Adrenal gland (tissue), 12 donors: ENCODE data around the gene GLP1R. TPM values are rescaled to one million over a fixed set of nuclear protein-coding genes. Genes with fewer than 3 reads are reported as not detected.

Experiments
- DNase-seq, 7 donors: peaks; one replicate each; pipeline ENCODE4 v3.0.0-alpha.2; 2019 to 2020
- H3K27ac ChIP-seq, 5 donors: fragments of 200-600 bp; sonication (generic) in 4 of 5; 1 replicate in 3 of 5; 2 replicates in 2 of 5; pipeline versions ENCODE4 v1.5.1 to v1.8.0; 2016 to 2020; ENCODE audit warnings: mild to moderate bottlenecking in 1 of 5
- H3K27me3 ChIP-seq: fragments of 200-600 bp; 2 replicates; pipeline ENCODE4 v1.8.0; 2021
- H3K36me3 ChIP-seq, 2 donors: fragments of 200-600 bp; replicated peaks in 1 of 2; 1 replicate in 1 of 2; 2 replicates in 1 of 2; pipeline versions ENCODE4 v1.5.1 to v1.8.0; 2018 to 2022
- H3K4me1 ChIP-seq, 2 donors: fragments of 200-600 bp; replicated peaks in 1 of 2; 1 replicate in 1 of 2; 2 replicates in 1 of 2; pipeline versions ENCODE4 v1.5.1 to v1.8.0; 2018 to 2021
- H3K4me3 ChIP-seq, 4 donors: fragments of 200-600 bp; sonication (generic) in 3 of 4; one replicate each; pipeline ENCODE4 v1.5.1; 2016 to 2018
- H3K9me3 ChIP-seq, 3 donors: fragments of 200-600 bp; sonication (generic) in 1 of 3; replicated peaks in 1 of 3; 1 replicate in 2 of 3; 2 replicates in 1 of 3; pipeline versions ENCODE4 v1.5.1 to v1.8.0; 2016 to 2021
- POLR2A ChIP-seq, 2 donors: fragments of 450-650 bp; IDR thresholded peaks; one replicate each; pipeline ENCODE4 v1.6.1; 2017; ENCODE audit warnings: antibody characterized with exemption in 2 of 2, mild to moderate bottlenecking in 2 of 2, moderate library complexity in 1 of 2
- WGBS, 4 donors: extraction: QIAGEN DNeasy Blood & Tissue Kit in 2 of 4; methylation state at CpG; one replicate each; pipeline versions ENCODE4 v1.1.5 to v1.1.7; 2013 to 2017; 5-methylcytosine and 5-hydroxymethylcytosine counted together
- intact Hi-C, 2 donors: fragments of 100-400 bp; cut with DNase I; formaldehyde crosslinking; loops; one replicate each; pipeline versions ENCODE4 v1.14.1 to v1.15.0; 2022 to 2023
- polyA plus RNA-seq, 3 donors: library from polyadenylated mRNA; stranded (reverse); fragments of 200-250 nt in 2 of 3; fragments of 350-450 nt in 1 of 3; fragmentation: Illumina TruSeq in 1 of 3; extraction: RNeasy Lipid Tissue Mini Kit (QIAGEN cat#74804) in 1 of 3; gene quantifications; one replicate each; pipeline ENCODE4 v1.2.3, GENCODE V29; 2013 to 2014
- total RNA-seq, 9 donors: library from RNA; depleted of rRNA in 4 of 9; stranded (reverse); fragments of >200 nt in 4 of 9; fragments of 120-200 nt in 1 of 9; fragmentation: NEBNext Ultra II Directional in 1 of 9; extraction: Animal tissue kit (Norgen Biotek cat#: 25700) in 1 of 9; gene quantifications; one replicate each; pipeline versions ENCODE4 v1.1.0 to v1.2.4, GENCODE V29; 2013 to 2023
- TF ChIP-seq, protein P1 (sequence below), 6 experiments: fragments of 450-650 bp in 4 of 6; fragments of 200-600 bp in 2 of 6; sonication (generic) in 1 of 6; IDR thresholded peaks; 1 replicate in 5 of 6; 2 replicates in 1 of 6; pipeline versions ENCODE4 v1.5.1 to v1.8.0; 2016 to 2021; ENCODE audit warnings: antibody characterized with exemption in 6 of 6, mild to moderate bottlenecking in 2 of 6, moderate library complexity in 1 of 6
- donor health status: healthy with polysubstance abuse.
- donor health status: Bipolar disorder and iron deficiency.
- donor health status: DM: yes; HTN: yes; CAD: no.
- donor health status: DM: no; HTN: no; CAD: no.
- donor health status: DM: no; HTN: no; CAD: no.
- donor health status: DM: yes; HTN: yes; CAD: no.

GLP1R gene
- total and polyA plus RNA-seq, 12 donors, result 0.06 to 0.42 (median 0.11) TPM; not detected in 7

DNA sequence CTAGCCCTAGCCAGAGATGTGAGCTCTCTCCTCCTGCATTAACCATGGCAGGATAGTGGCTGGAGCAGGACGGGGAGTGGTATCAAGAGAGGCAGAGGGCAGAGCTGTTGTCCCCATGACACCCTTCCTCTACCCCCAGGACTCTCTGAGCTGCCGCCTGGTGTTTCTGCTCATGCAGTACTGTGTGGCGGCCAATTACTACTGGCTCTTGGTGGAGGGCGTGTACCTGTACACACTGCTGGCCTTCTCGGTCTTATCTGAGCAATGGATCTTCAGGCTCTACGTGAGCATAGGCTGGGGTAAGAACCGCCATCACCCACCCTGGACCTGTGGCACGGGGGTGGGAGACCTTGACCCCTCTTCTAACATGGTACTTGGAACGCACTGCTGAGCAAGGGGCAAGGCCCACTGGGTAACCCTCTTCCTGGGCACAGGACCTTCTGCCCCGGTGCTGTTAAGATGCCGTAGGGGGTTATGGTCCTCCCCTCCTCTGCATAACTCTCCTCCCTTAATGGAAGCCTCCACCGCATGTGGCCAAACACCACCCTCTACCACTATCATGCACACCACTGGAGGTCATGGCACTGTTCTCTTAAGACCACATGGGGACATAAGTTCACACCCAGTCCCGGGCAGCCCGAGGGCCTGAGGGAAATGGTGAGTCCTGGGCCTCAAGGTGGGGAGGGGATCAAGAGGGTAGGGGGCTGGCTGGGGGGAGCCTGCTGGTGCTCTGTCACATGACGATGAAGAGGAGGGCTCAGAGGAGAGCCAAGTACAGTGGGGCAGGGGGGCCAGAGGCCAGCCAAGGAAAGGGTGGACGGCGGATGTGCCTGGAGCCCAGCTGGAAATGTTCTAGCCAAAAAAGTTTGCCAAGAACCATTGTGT lies 25.1 kb downstream of the GLP1R start:
- 82 to 91% (median 86%) methylated on average over 10 to 17 of the region's 17 CpGs for WGBS, 4 donors
- H3K4me3 ChIP-seq, result no peak overlapping the region
- no peaks in the 10 kb centered on the region for H3K27me3 ChIP-seq
- peak in 1 of 7 donors; percentile 11 for DNase-seq
- H3K27ac ChIP-seq, result no peak overlapping the region
- H3K36me3 ChIP-seq, result no peaks in the 10 kb centered on the region
- intact Hi-C loops, result no loop called here
- H3K4me1 ChIP-seq, result no peaks in the 10 kb centered on the region
- TF ChIP-seq, protein P1, sequence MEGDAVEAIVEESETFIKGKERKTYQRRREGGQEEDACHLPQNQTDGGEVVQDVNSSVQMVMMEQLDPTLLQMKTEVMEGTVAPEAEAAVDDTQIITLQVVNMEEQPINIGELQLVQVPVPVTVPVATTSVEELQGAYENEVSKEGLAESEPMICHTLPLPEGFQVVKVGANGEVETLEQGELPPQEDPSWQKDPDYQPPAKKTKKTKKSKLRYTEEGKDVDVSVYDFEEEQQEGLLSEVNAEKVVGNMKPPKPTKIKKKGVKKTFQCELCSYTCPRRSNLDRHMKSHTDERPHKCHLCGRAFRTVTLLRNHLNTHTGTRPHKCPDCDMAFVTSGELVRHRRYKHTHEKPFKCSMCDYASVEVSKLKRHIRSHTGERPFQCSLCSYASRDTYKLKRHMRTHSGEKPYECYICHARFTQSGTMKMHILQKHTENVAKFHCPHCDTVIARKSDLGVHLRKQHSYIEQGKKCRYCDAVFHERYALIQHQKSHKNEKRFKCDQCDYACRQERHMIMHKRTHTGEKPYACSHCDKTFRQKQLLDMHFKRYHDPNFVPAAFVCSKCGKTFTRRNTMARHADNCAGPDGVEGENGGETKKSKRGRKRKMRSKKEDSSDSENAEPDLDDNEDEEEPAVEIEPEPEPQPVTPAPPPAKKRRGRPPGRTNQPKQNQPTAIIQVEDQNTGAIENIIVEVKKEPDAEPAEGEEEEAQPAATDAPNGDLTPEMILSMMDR (IDR thresholded peaks at IDR 0.05), result no peak
- TF ChIP-seq POLR2A (IDR thresholded peaks at IDR 0.05), result no peak
- no peaks in the 10 kb centered on the region for H3K9me3 ChIP-seq

GRCh38 chr6:39074486-39074885 lies 25.9 kb downstream of the GLP1R start:
- intact Hi-C loops, result no loop called here
- no peaks in the 10 kb centered on the region for H3K27me3 ChIP-seq
- H3K4me3 ChIP-seq, result no peak overlapping the region
- H3K27ac ChIP-seq, result no peak overlapping the region
- no peaks in the 10 kb centered on the region for H3K36me3 ChIP-seq
- no peaks in the 10 kb centered on the region for H3K9me3 ChIP-seq
- peak in 1 of 7 donors; percentile 24 for DNase-seq
- TF ChIP-seq, protein P1 (IDR thresholded peaks at IDR 0.05), result no peak
- no peak for TF ChIP-seq POLR2A (IDR thresholded peaks at IDR 0.05)
- WGBS, 4 donors, result 81 to 88% (median 85%) methylated on average over 9 of the region's 9 CpGs
- no peaks in the 10 kb centered on the region for H3K4me1 ChIP-seq

DNA sequence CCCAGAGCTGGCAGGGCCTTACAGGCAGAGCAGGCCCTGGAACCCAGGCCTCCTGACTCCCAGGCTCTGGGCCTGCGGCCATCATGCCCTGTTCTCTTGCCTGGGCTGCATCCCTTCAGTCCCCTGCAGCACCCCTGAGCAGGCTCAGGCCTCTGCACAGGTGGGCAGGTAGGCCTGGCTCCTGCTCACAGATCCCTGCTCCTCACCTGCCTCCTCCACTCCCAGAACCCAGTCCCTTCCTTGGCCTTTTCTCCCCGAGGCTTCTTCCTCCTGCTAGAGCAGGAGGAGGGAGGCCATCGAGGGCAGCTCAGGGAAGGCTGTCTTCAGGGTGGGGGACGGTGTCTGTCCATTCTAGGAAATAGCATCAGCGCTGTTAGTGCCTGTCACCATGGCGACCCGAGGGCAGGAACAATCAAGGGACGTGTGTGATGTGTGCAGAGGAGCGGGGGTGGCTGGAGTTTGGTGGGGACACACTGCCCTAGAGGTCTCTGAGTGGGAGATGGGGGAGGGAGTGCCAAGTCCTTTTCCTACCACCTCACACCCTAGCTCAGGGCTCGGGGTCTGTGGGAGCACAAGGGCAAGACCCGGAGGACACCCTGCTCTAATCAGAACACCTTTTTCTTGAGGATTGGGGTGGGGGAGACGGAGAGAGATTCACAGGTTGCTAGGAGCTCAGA lies 26.6 kb downstream of the GLP1R start:
- Histone ChIP-seq H3K4me3 (no peak overlapping the region), H3K4me1 (no peaks in the 10 kb centered on the region), H3K36me3 (no peaks in the 10 kb centered on the region), H3K9me3 (no peaks in the 10 kb centered on the region), H3K27me3 (no peaks in the 10 kb centered on the region), H3K27ac (no peak overlapping the region)
- 68 to 78% (median 72%) methylated on average over 11 to 12 of the region's 12 CpGs for WGBS, 4 donors
- peak in 2 of 7 donors; percentile 8 to 25 for DNase-seq
- intact Hi-C loops, result no loop called here
- TF ChIP-seq, protein P1 (IDR thresholded peaks at IDR 0.05), result no peak
- TF ChIP-seq POLR2A (IDR thresholded peaks at IDR 0.05), result no peak

DNA sequence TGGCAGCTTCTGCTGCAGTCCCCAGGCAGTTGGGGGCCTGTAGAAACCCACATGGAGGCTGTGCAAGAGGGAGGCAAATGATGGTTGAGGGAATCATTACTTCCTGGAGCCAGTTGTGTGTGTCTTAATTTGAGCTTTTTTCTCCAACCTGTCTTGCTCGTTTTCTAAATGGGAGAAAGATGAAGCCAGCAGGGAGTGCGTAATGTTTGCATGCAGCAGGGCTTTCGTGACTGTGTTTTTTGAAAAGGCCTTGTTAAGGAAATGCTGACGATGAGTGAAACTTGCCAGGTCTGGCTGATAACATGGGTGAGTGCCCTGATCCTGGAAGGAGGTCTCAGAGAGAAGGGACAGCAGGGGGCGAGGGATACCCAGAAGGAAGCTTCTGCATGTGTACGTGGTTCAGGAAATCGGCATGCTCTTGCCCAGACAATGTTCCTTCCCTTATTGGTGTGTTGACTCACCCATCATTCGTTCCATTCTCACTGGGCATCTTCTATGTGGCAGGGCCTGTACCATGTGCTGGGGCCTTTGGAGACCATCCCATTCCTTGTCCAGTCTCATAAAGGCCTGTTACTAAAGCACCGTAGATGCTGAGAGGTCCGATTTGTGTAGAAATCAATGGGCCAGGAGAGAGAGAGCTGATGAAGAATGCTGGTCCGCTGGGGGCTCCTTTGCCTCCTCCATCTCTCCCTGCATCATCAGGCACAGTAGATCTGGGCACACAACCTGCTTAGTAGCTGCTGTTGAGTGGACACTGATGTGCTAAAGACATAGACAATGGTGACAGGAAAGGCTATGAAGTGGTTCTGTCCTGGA lies 27.4 kb downstream of the GLP1R start:
- DNase-seq, result peak in 2 of 7 donors; percentile 5 to 33
- no peaks in the 10 kb centered on the region for H3K27me3 ChIP-seq
- H3K9me3 ChIP-seq, result no peaks in the 10 kb centered on the region
- no peak overlapping the region for H3K27ac ChIP-seq
- no peak overlapping the region for H3K4me3 ChIP-seq
- H3K4me1 ChIP-seq, result no peaks in the 10 kb centered on the region
- intact Hi-C loops, result no loop called here
- 80 to 83% (median 81%) methylated on average over 10 to 11 of the region's 11 CpGs for WGBS, 4 donors
- TF ChIP-seq, protein P1 (IDR thresholded peaks at IDR 0.05), result no peak
- TF ChIP-seq POLR2A (IDR thresholded peaks at IDR 0.05), result no peak
- no peaks in the 10 kb centered on the region for H3K36me3 ChIP-seq
